DND-41 (cell line): Measurements from ENCODE around the gene IL12RB2.

Experiments used
- ATAC-seq: fragments of 200-7000 bp; cut with Tn5 transposase; 3 replicates; pipeline ENCODE4 v1.9.1; 2021; ENCODE audit warnings: low read depth; ENCODE audit not compliant: insufficient read depth
- DNase-seq: peaks from one replicate; pipeline ENCODE4 v3.0.0-alpha.2; 2020
- H2AFZ ChIP-seq: 2 replicates; pipeline ENCODE4 v1.6.0; 2012; ENCODE audit warnings: low read depth, low read length
- H3K27ac ChIP-seq: 2 replicates; pipeline ENCODE4 v1.5.1; 2012; ENCODE audit warnings: low read length, inconsistent platforms
- H3K27me3 ChIP-seq: fragments of 200-600 bp; sonication (generic); 2 replicates; pipeline ENCODE4 v1.6.0; 2012; ENCODE audit warnings: low read length, mild to moderate bottlenecking, inconsistent platforms; ENCODE audit not compliant: insufficient read depth, poor library complexity
- H3K36me3 ChIP-seq: 2 replicates; pipeline ENCODE4 v1.5.1; 2012; ENCODE audit warnings: low read length, inconsistent platforms; ENCODE audit not compliant: insufficient read depth
- H3K4me1 ChIP-seq: 2 replicates; pipeline ENCODE4 v1.5.1; 2012; ENCODE audit warnings: mild to moderate bottlenecking, low read length; ENCODE audit not compliant: insufficient read depth
- H3K4me2 ChIP-seq: 2 replicates; pipeline ENCODE4 v1.6.0; 2012; ENCODE audit warnings: mild to moderate bottlenecking, moderate library complexity, low read length, inconsistent platforms; ENCODE audit not compliant: insufficient read depth
- H3K4me3 ChIP-seq, 2 experiments: fragments of 200-600 bp in 1 of 2; shearing (Covaris generic) in 1 of 2; 2 replicates each; pipeline ENCODE4 v1.5.1; 2012 to 2016; ENCODE audit warnings: inconsistent platforms in 2 of 2, low read length in 2 of 2, mild to moderate bottlenecking in 2 of 2, low read depth in 1 of 2, moderate library complexity in 1 of 2
- H3K79me2 ChIP-seq: 2 replicates; pipeline ENCODE4 v1.6.0; 2012; ENCODE audit warnings: low read length, inconsistent platforms; ENCODE audit not compliant: insufficient read depth
- H3K9ac ChIP-seq: 2 replicates; pipeline ENCODE4 v1.6.0; 2012; ENCODE audit warnings: low read depth, mild to moderate bottlenecking, inconsistent platforms, low read length, moderate library complexity
- H3K9me3 ChIP-seq: 2 replicates; pipeline ENCODE4 v1.5.1; 2012; ENCODE audit warnings: low read length, moderate library complexity, mild to moderate bottlenecking, inconsistent platforms; ENCODE audit not compliant: insufficient read depth, severe bottlenecking
- H4K20me1 ChIP-seq: 2 replicates; pipeline ENCODE4 v1.6.0; 2012; ENCODE audit warnings: low read length; ENCODE audit not compliant: insufficient read depth
- CTCF ChIP-seq: IDR thresholded peaks from 2 replicates; pipeline ENCODE4 v1.5.1; 2012; ENCODE audit warnings: borderline replicate concordance, low read length, moderate library complexity, mild to moderate bottlenecking; ENCODE audit not compliant: poor library complexity, severe bottlenecking; ENCODE audit errors: extremely low read depth
- EZH2 ChIP-seq: IDR thresholded peaks from 3 replicates; pipeline ENCODE4 v1.6.1; 2012; ENCODE audit warnings: borderline replicate concordance, low read depth, mild to moderate bottlenecking, moderate library complexity, low read length, inconsistent platforms; ENCODE audit not compliant: severe bottlenecking

Gene IL12RB2

GRCh38 chr1:67285780-67286488 is 21.7 kb upstream of the IL12RB2 start:
- no peak overlapping the region for H3K4me3 ChIP-seq
- H3K4me1 ChIP-seq = no peaks in the 10 kb centered on the region
- H4K20me1 ChIP-seq = no peaks in the 10 kb centered on the region
- H3K79me2 ChIP-seq = no peaks in the 10 kb centered on the region
- H3K27me3 ChIP-seq = no peaks in the 10 kb centered on the region
- H3K9ac ChIP-seq = no peak overlapping the region
- no peak overlapping the region for H3K27ac ChIP-seq
- TF ChIP-seq CTCF (no peak), EZH2 (no peak)
- no peak for ATAC-seq
- H2AFZ ChIP-seq = no peak overlapping the region
- H3K4me2 ChIP-seq = no peak overlapping the region
- no peaks in the 10 kb centered on the region for H3K9me3 ChIP-seq
- no peaks in the 10 kb centered on the region for H3K36me3 ChIP-seq
- DNase-seq = no peak

GRCh38 chr1:67290236-67290635 is 17.4 kb upstream of the IL12RB2 start:
- Histone ChIP-seq H3K27ac (no peak overlapping the region), H3K36me3 (no peaks in the 10 kb centered on the region), H3K9ac (no peak overlapping the region), H4K20me1 (no peaks in the 10 kb centered on the region), H3K4me2 (no peak overlapping the region), H2AFZ (no peak overlapping the region), H3K4me3 (no peak overlapping the region), H3K4me1 (no peaks in the 10 kb centered on the region), H3K27me3 (no peaks in the 10 kb centered on the region), H3K9me3 (no peaks in the 10 kb centered on the region), H3K79me2 (no peaks in the 10 kb centered on the region)
- DNase-seq = no peak
- ATAC-seq = no peak
- TF ChIP-seq CTCF (no peak), EZH2 (no peak)

- H3K4me3 ChIP-seq = no peak overlapping the region
- H3K79me2 ChIP-seq = no peaks in the 10 kb centered on the region
- H2AFZ ChIP-seq = no peak overlapping the region
- H3K4me1 ChIP-seq = no peaks in the 10 kb centered on the region
- no peaks in the 10 kb centered on the region for H3K9me3 ChIP-seq
- H3K4me2 ChIP-seq = no peak overlapping the region
- TF ChIP-seq CTCF = no peak
- TF ChIP-seq EZH2 = no peak
- H4K20me1 ChIP-seq = no peaks in the 10 kb centered on the region
- no peaks in the 10 kb centered on the region for H3K36me3 ChIP-seq
- DNase-seq = no peak
- H3K27me3 ChIP-seq = no peaks in the 10 kb centered on the region
- no peak overlapping the region for H3K27ac ChIP-seq
- ATAC-seq = no peak
- H3K9ac ChIP-seq = no peak overlapping the region
These were observed 12.6 kb upstream of the IL12RB2 start for GRCh38 chr1:67294836-67295617.
